GM06990 (cell line): ENCODE data around the gene FBXL15.
A peak's percentile ranks its signal among the peaks of the same experiment; 100 is the strongest.

ENCODE experiments used
- DNase-seq: peaks from one replicate; pipeline ENCODE4 v3.0.0-alpha.2; 2011; ENCODE audit not compliant: insufficient read length; ENCODE audit errors: extremely low read depth
- H3K27me3 ChIP-seq: replicated peaks from 2 replicates; pipeline ENCODE4 v1.6.0; 2011; ENCODE audit warnings: low read length; ENCODE audit not compliant: control insufficient read depth, insufficient read depth
- H3K36me3 ChIP-seq: 2 replicates; pipeline ENCODE4 v1.5.1; 2011; ENCODE audit warnings: low read length; ENCODE audit not compliant: control insufficient read depth, insufficient read depth
- H3K4me3 ChIP-seq: replicated peaks from 2 replicates; pipeline ENCODE4 v1.5.1; 2011; ENCODE audit warnings: low read depth, mild to moderate bottlenecking, control low read depth, low read length
- CTCF ChIP-seq: IDR thresholded peaks from 2 replicates; pipeline ENCODE4 v1.5.1; 2011; ENCODE audit warnings: low read length, control low read depth, mild to moderate bottlenecking, inconsistent platforms; ENCODE audit not compliant: insufficient read depth, poor library complexity, severe bottlenecking

FBXL15 gene

GRCh38 chr10:102432162-102432950, 11.7 kb downstream of the FBXL15 start, which contains the start of gene CUEDC2:
TSS of gene CUEDC2 (minus strand) at chr10:102432574. CDS start at chr10:102425188, 7,386 bp downstream.
- Histone ChIP-seq H3K4me3 (peak within 1 kb of the TSS; percentile 93), H3K36me3 (no peaks in the 10 kb centered on the region), H3K27me3 (no peaks in the 10 kb centered on the region)
- TF ChIP-seq CTCF = no peak
- peak; percentile 95 for DNase-seq

- no peak for DNase-seq
- no peaks in the 10 kb centered on the region for H3K27me3 ChIP-seq
- H3K4me3 ChIP-seq = no peak overlapping the region
- no peak for TF ChIP-seq CTCF
- no peaks in the 10 kb centered on the region for H3K36me3 ChIP-seq
These were observed 13.0 kb downstream of the FBXL15 start for GRCh38 chr10:102433619-102434046.

GRCh38 chr10:102434394-102435132, 13.9 kb downstream of the FBXL15 start:
- no peaks in the 10 kb centered on the region for H3K27me3 ChIP-seq
- H3K36me3 ChIP-seq = no peaks in the 10 kb centered on the region
- no peak overlapping the region for H3K4me3 ChIP-seq
- TF ChIP-seq CTCF = no peak
- no peak for DNase-seq

- no peak for DNase-seq
- H3K27me3 ChIP-seq = no peaks in the 10 kb centered on the region
- TF ChIP-seq CTCF = no peak
- H3K36me3 ChIP-seq = no peaks in the 10 kb centered on the region
- H3K4me3 ChIP-seq = no peak overlapping the region
These were observed 14.5 kb downstream of the FBXL15 start for GRCh38 chr10:102435133-102435497.

GRCh38 chr10:102435529-102436233, 15.0 kb downstream of the FBXL15 start:
- peak overlapping the region; percentile 56 for H3K4me3 ChIP-seq
- no peak for DNase-seq
- TF ChIP-seq CTCF = no peak

More at GRCh38 chr10:102435529-102436233, 15.0 kb downstream of the FBXL15 start:
- Histone ChIP-seq H3K27me3 (no peaks in the 10 kb centered on the region), H3K36me3 (no peaks in the 10 kb centered on the region)
